Osteoblast (primary cell): ENCODE results near the gene SPTSSB. TPM values are rescaled to one million over a fixed set of nuclear protein-coding genes. Genes with fewer than 3 reads are reported as not detected.

Experiments
- DNase-seq: peaks from one replicate; pipeline ENCODE4 v3.0.0; 2011; ENCODE audit warnings: low spot score, mixed read lengths; ENCODE audit not compliant: insufficient read length; ENCODE audit errors: missing footprints
- H2AFZ ChIP-seq: 2 replicates; pipeline ENCODE4 v1.6.0; 2011; ENCODE audit warnings: mild to moderate bottlenecking, low read length
- H3K27ac ChIP-seq: 2 replicates; pipeline ENCODE4 v1.5.1; 2011; ENCODE audit warnings: mild to moderate bottlenecking, low read depth, low read length, moderate library complexity
- H3K27me3 ChIP-seq: 2 replicates; pipeline ENCODE4 v1.6.0; 2012; ENCODE audit warnings: mild to moderate bottlenecking, control low read depth, inconsistent platforms, low read length, moderate library complexity; ENCODE audit not compliant: insufficient read depth
- H3K36me3 ChIP-seq: 2 replicates; pipeline ENCODE4 v1.5.1; 2011; ENCODE audit warnings: mild to moderate bottlenecking, low read length, control low read depth, moderate library complexity; ENCODE audit not compliant: insufficient read depth
- H3K4me1 ChIP-seq: 2 replicates; pipeline ENCODE4 v1.5.1; 2011; ENCODE audit warnings: mild to moderate bottlenecking, low read length, control low read depth, moderate library complexity; ENCODE audit not compliant: insufficient read depth
- H3K4me2 ChIP-seq: 2 replicates; pipeline ENCODE4 v1.6.0; 2011; ENCODE audit warnings: mild to moderate bottlenecking, low read length; ENCODE audit not compliant: insufficient read depth
- H3K4me3 ChIP-seq: fragments of 200-600 bp; sonication (generic); 3 replicates; pipeline ENCODE4 v1.5.1; 2012; ENCODE audit warnings: mild to moderate bottlenecking, low read length, inconsistent platforms; ENCODE audit not compliant: insufficient read depth
- H3K79me2 ChIP-seq: 2 replicates; pipeline ENCODE4 v1.6.0; 2012; ENCODE audit warnings: mild to moderate bottlenecking, low read length, control low read depth, inconsistent platforms; ENCODE audit not compliant: insufficient read depth
- H3K9me3 ChIP-seq: 2 replicates; pipeline ENCODE4 v1.5.1; 2011; ENCODE audit warnings: low read depth, low read length, control low read depth
- H4K20me1 ChIP-seq: 2 replicates; pipeline ENCODE4 v1.6.0; 2012; ENCODE audit warnings: mild to moderate bottlenecking, low read length, control low read depth; ENCODE audit not compliant: insufficient read depth
- total RNA-seq: library from RNA; depleted of rRNA; stranded (reverse); fragments of >200 nt; gene quantifications from 2 replicates; pipeline ENCODE4 v1.2.3, GENCODE V29; 2012
- TF ChIP-seq, protein P1 (sequence below): IDR thresholded peaks from 2 replicates; pipeline ENCODE4 v1.5.1; 2011; ENCODE audit warnings: mild to moderate bottlenecking, low read depth, low read length, moderate library complexity; ENCODE audit errors: extremely low read depth

The SPTSSB gene
- total RNA-seq, 1 donor: not detected

DNA sequence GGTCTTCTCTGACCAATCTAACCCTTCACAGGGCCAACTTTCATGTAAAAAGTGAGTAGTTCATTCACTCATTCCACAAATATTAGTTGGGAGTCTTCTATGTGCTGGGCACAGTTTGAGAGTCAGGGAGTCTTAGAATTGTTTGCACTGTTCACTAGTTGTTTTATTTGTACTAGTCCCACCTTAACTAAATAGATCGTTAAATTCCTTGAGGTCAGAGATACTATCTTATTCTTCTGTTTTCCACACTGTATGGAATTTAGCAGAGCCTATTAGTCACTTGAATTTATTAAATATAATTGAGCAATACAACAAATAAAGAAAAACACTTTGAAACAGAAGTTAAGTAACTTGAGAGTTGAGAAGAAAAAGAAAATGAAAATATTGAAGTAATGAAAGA is 40.8 kb upstream of the SPTSSB start:
- no peak overlapping the region for H3K27ac ChIP-seq
- no peaks in the 10 kb centered on the region for H3K79me2 ChIP-seq
- peaks cover 30% of the 10 kb centered on the region for H3K4me1 ChIP-seq
- no peak for DNase-seq
- H3K9me3 ChIP-seq: no peaks in the 10 kb centered on the region
- H3K27me3 ChIP-seq: no peaks in the 10 kb centered on the region
- no peak overlapping the region for H2AFZ ChIP-seq
- H3K36me3 ChIP-seq: no peaks in the 10 kb centered on the region
- no peaks in the 10 kb centered on the region for H4K20me1 ChIP-seq
- no peak overlapping the region for H3K4me2 ChIP-seq
- TF ChIP-seq, protein P1, sequence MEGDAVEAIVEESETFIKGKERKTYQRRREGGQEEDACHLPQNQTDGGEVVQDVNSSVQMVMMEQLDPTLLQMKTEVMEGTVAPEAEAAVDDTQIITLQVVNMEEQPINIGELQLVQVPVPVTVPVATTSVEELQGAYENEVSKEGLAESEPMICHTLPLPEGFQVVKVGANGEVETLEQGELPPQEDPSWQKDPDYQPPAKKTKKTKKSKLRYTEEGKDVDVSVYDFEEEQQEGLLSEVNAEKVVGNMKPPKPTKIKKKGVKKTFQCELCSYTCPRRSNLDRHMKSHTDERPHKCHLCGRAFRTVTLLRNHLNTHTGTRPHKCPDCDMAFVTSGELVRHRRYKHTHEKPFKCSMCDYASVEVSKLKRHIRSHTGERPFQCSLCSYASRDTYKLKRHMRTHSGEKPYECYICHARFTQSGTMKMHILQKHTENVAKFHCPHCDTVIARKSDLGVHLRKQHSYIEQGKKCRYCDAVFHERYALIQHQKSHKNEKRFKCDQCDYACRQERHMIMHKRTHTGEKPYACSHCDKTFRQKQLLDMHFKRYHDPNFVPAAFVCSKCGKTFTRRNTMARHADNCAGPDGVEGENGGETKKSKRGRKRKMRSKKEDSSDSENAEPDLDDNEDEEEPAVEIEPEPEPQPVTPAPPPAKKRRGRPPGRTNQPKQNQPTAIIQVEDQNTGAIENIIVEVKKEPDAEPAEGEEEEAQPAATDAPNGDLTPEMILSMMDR: no peak
- no peak overlapping the region for H3K4me3 ChIP-seq

DNA sequence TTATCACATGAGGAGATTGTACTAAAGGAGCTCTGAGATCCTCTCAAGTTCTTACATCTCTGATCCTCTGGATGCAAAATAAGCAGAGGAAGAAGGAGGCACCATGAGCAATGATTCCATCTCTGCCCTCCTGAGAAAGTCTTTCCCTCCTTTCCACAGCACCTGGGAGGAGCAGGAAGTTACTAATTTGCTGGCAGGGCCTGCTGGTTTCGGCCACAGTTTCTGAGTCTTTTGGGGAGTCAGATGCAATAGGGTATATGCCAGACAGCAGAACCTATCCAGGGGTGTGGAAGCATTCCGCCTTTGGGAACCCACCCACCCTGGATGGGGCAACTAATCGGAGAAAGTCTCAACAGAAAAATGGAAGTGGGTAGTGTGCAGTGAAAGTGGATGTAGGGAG is 38.5 kb upstream of the SPTSSB start:
- Histone ChIP-seq H3K27ac (no peak overlapping the region), H3K4me3 (no peak overlapping the region), H3K4me1 (peaks cover 15% of the 10 kb centered on the region), H3K4me2 (no peak overlapping the region), H2AFZ (no peak overlapping the region), H3K79me2 (no peaks in the 10 kb centered on the region), H3K36me3 (no peaks in the 10 kb centered on the region), H3K9me3 (no peaks in the 10 kb centered on the region), H3K27me3 (no peaks in the 10 kb centered on the region), H4K20me1 (no peaks in the 10 kb centered on the region)
- DNase-seq: no peak
- TF ChIP-seq, protein P1: no peak

DNA sequence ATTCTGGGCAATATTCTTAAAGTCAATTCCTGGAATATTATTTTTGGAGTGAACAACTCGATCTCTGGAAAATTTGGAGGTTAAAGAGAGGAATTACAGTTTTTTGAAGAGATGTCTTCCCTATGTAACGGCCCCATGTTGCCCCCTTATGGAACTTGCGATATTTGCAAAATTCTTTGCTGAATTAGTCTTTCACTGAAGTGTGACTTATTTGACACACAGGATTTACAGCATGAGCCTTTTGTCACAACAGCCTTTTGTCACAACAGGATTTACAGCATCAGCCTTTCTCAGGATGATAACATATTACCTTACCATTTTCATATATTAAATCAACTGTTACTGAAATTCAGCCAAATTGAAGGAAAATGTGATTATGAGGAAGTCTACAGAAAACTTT is 37.8 kb upstream of the SPTSSB start:
- Histone ChIP-seq H3K9me3 (no peaks in the 10 kb centered on the region), H3K4me1 (peaks cover 15% of the 10 kb centered on the region), H3K27me3 (no peaks in the 10 kb centered on the region), H2AFZ (no peak overlapping the region), H3K79me2 (no peaks in the 10 kb centered on the region), H4K20me1 (no peaks in the 10 kb centered on the region), H3K4me3 (no peak overlapping the region), H3K27ac (no peak overlapping the region), H3K4me2 (no peak overlapping the region), H3K36me3 (no peaks in the 10 kb centered on the region)
- TF ChIP-seq, protein P1: peak; percentile 70
- DNase-seq: no peak

DNA sequence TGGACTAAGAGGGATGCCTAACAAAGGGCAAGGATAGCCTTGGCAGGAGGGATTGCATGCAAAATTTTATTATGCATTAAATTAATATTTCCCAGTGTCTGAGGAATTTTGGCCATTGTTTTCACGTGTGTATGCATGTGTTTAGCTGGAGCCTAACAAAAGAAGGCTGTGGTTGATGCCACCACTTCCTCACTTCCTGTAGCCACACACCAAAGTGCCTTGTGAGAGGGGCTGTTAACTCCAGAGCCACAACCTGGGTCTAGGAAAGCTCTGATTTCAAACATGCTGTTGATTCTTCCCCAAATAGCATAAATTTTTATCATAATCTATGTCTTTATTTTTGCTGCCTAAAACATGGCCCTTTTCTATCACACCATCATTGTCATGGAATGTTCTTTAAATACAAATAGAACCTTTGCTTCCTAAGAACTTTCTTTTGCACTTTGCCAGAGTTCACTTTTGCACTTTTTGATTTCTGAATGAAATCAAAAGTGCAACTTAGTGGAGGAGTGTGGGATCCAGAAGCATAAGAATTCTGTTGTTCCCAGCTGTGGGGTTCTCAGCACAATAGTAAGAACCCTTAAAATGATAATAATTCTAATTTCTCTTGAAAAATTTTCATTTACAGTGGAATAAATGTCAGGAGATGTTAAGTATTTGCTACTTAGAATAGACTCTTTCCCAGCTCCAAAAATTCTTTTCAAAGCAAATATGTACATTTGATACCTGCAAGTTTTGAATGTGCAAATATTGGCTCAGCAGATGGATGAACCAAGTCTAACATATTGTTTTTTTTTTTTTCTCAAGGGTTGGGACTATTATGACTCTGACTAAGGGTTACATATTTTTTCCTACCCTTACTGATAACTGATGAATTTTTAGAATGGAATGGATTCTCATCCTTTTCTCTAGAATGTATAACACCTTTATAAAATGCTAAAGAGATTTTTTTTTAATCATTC is 35.6 kb upstream of the SPTSSB start:
- H3K4me2 ChIP-seq: no peak overlapping the region
- no peak overlapping the region for H3K27ac ChIP-seq
- H3K9me3 ChIP-seq: no peaks in the 10 kb centered on the region
- peak overlapping the region; percentile 37 for H2AFZ ChIP-seq
- no peaks in the 10 kb centered on the region for H3K36me3 ChIP-seq
- no peak overlapping the region for H3K4me3 ChIP-seq
- H4K20me1 ChIP-seq: no peaks in the 10 kb centered on the region
- TF ChIP-seq, protein P1: no peak
- H3K27me3 ChIP-seq: no peaks in the 10 kb centered on the region
- H3K4me1 ChIP-seq: no peaks in the 10 kb centered on the region
- no peaks in the 10 kb centered on the region for H3K79me2 ChIP-seq
- DNase-seq: no peak
